Measurements from ENCODE around the gene PLA2G6.

The PLA2G6 gene

DNA sequence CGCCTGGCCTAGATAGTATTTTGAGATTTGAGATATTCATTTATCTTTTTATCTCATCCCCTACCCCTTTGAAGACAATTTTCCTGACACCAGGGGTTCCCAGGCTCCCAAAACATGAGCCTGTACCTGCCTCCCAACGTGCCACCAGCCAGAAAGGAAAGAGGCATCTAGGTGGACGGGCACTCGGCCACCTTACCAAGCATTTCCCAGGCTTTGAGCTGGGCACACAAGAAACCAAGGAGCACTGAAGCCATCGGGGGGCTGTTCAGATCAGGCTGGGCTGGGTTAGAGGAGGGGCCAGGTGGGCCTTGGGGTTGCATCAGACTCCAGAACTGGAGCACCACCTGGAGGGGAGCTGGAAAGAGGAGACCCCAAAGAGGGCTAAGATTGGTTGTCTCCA, 42.7 kb downstream of the PLA2G6 start:
- ATAC-seq = no peak
- no peak for DNase-seq
- Mint-ChIP-seq H3K4me1 (peaks cover 10% of the 10 kb centered on the region), H3K27ac (peak overlapping the region in 1 of 2 donors; percentile 66), H3K27me3 (no peaks in the 10 kb centered on the region), H3K9me3 (no peaks in the 10 kb centered on the region), H3K4me3 (no peak overlapping the region)

DNA sequence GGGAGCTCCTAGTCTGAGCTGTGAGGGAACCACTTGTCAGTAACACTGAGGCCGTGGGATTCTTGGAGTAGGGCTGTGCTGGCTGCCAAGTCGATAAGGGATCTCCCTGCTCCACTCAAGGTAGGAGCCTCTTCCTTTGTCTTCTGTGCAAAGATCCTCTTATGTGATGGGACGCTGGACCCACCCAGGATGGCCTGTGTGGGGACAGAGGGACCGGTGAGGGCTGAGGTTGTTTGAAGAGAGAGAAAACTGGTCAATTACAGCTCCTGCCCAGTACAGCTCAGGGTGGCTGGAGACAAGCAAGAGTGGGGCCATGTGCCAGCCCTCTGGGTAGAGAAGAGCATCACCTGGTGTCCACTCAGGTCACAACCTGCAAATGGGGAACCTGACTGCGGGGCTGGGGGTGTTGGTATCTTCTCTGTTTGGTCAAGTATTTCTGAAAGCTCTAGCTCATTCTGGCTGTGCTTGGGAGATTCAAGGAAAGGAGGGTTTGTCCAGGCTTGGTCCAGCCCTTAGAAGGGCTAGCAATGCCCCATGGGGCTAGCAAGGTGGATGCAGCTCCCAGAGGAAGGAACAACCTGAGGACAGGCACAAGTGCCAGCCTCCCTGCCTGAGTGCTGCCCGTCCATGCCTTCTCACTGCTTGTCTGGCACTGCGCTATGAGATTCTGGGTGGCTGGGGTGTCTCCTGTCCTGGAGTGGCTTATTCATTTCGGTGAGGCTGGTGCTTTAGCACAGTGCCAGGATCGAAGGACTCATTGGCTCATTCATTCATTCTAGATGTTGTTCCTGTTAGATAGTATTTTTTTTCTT, 43.5 kb downstream of the PLA2G6 start:
- ATAC-seq = no peak
- no peak overlapping the region for H3K27ac Mint-ChIP-seq
- peaks cover 1% of the 10 kb centered on the region for H3K4me1 Mint-ChIP-seq
- DNase-seq = no peak
- no peak overlapping the region for H3K4me3 Mint-ChIP-seq
- no peaks in the 10 kb centered on the region for H3K27me3 Mint-ChIP-seq
- H3K9me3 Mint-ChIP-seq = no peaks in the 10 kb centered on the region

DNA sequence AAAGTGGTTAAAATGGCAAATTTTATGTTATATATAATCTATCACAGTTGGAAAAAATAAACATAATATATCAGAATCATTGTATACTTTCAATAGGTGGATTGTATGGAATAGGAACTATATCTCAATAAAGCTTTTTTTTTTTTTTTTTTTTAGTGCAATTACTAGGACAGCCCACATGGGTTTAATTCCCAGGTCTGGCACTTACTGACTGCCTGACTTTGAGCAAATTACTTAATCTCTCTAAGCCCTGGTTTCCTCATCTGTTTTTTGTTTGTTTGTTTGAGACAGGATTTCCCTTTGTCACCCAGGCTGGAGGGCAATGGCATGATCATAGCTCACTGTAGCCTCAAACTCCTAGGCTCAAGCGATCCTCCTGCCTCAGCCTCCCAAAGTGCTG, 45.0 kb downstream of the PLA2G6 start:
- H3K27me3 Mint-ChIP-seq = no peaks in the 10 kb centered on the region
- DNase-seq (no peak), ATAC-seq (no peak)
- peak overlapping the region in 1 of 2 donors; percentile 7 for H3K27ac Mint-ChIP-seq
- H3K4me3 Mint-ChIP-seq = no peak overlapping the region
- no peaks in the 10 kb centered on the region for H3K9me3 Mint-ChIP-seq
- no peaks in the 10 kb centered on the region for H3K4me1 Mint-ChIP-seq

DNA sequence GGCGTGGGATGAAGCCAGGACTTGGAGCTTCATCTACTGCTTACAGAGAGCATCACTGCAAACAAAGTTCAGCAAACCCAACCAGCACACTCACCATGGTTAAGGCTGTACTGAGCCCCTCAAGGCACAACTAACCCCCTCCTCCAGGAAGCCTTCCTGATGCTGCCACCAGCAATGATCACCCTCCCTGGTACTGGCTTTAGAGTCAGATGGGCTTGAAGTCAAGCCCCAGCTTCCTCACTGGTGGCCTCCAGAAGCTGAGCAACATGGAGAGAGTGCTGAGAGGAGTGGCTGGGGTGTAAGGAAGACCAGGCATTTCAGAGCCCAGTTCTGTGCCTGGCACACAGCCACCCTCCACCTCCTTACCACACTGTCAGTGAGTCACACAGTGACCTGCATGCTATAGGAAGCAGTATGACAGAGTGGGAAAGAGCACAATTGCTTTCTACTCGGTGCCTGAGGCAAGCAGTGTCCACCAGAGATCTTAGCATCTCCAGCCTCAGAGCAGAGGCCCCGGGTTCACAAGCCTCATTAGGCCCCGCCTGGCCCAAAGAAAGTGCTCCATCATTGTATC, 46.4 kb downstream of the PLA2G6 start:
- peak overlapping the region in 1 of 2 donors; percentile 63 for H3K27ac Mint-ChIP-seq
- no peaks in the 10 kb centered on the region for H3K27me3 Mint-ChIP-seq
- no peaks in the 10 kb centered on the region for H3K9me3 Mint-ChIP-seq
- no peak for DNase-seq
- H3K4me1 Mint-ChIP-seq = no peaks in the 10 kb centered on the region
- peak; percentile 56 for ATAC-seq
- no peak overlapping the region for H3K4me3 Mint-ChIP-seq

DNA sequence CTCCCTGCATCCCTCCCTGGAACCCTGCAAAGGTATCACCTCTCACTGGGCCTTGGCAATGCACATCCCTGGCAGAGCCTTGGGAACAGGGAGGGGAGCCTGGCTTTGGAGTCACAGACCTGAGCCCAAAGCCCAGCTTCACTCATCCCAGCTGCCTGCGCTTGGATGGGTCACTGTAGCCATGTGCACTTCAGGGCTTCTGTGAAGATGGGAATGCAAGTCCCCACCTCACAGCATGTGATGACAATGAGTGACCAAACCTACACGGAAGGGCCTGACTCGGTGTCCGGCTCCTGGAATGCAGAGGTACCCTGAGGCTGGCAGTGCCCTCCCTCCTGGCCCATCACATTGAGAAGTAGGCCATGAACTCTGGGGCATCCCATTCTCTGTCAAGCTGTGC, 48.3 kb downstream of the PLA2G6 start:
- no peaks in the 10 kb centered on the region for H3K27me3 Mint-ChIP-seq
- ATAC-seq (no peak), DNase-seq (no peak)
- no peak overlapping the region for H3K4me3 Mint-ChIP-seq
- H3K27ac Mint-ChIP-seq = no peak overlapping the region
- no peaks in the 10 kb centered on the region for H3K4me1 Mint-ChIP-seq
- no peaks in the 10 kb centered on the region for H3K9me3 Mint-ChIP-seq

DNA sequence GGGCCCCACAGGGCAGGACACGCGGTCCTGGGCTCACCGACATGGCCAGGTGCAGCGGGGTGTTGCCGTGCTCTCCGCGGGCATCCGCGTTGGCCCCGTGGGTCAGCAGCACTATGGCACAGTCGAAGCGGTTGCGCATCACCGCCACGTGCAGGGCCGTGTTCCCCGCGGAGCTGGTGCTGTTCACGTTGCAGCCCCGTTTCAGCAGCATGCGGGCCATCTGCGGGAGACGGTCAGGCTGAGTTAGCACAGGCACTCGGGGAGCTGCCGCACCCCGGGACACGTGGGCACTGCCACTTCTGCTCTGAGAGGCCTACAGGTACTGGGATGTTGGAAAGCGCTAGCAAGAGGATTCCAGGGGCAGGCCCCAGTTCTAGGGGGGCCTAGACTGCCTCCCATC, 48.8 kb downstream of the PLA2G6 start:
- no peaks in the 10 kb centered on the region for H3K27me3 Mint-ChIP-seq
- no peak overlapping the region for H3K27ac Mint-ChIP-seq
- no peaks in the 10 kb centered on the region for H3K9me3 Mint-ChIP-seq
- ATAC-seq (no peak), DNase-seq (no peak)
- no peaks in the 10 kb centered on the region for H3K4me1 Mint-ChIP-seq
- H3K4me3 Mint-ChIP-seq = no peak overlapping the region

DNA sequence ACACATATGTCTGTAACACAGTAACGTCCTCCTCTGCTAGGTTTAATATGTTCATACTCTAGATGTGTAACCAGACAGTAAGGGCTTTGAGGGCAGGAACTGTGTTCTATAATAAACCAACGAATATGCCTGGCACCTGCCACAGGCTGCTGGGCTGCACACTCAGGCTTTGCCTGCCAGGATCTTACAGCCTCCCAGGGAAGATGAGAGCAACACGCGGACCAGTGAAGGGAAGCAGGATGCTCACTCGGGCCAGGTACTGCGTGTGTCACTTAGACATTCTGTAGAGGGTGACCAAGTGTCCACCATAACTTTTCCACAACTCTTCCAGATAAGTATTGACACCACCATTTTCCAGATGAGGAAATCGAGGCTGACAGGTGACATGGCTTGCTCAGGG, 49.5 kb downstream of the PLA2G6 start:
- Mint-ChIP-seq H3K27me3 (no peaks in the 10 kb centered on the region), H3K9me3 (no peaks in the 10 kb centered on the region), H3K27ac (no peak overlapping the region), H3K4me3 (no peak overlapping the region), H3K4me1 (no peaks in the 10 kb centered on the region)
- DNase-seq = no peak
- no peak for ATAC-seq

DNA sequence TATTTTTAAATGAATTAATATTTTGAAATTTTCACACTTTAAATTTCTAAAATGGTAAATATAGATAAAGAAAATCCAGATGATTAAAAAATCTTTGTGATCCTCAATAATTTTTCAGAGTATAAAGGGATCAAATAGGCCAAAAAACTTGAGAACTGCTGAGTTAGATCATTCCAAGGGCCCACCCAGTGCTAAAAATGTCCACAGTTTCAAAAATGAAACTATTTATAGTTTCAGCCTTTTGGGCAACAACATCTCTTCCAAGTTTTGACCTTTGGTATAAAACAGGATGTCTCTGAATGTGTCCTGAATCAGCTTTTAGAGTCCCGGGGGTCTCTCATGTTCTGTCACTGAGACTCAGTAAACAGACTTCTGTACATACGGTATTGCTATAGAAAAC, 50.2 kb downstream of the PLA2G6 start:
- H3K9me3 Mint-ChIP-seq = no peaks in the 10 kb centered on the region
- no peaks in the 10 kb centered on the region for H3K4me1 Mint-ChIP-seq
- H3K4me3 Mint-ChIP-seq = no peak overlapping the region
- ATAC-seq (no peak), DNase-seq (no peak)
- no peaks in the 10 kb centered on the region for H3K27me3 Mint-ChIP-seq
- H3K27ac Mint-ChIP-seq = no peak overlapping the region

DNA sequence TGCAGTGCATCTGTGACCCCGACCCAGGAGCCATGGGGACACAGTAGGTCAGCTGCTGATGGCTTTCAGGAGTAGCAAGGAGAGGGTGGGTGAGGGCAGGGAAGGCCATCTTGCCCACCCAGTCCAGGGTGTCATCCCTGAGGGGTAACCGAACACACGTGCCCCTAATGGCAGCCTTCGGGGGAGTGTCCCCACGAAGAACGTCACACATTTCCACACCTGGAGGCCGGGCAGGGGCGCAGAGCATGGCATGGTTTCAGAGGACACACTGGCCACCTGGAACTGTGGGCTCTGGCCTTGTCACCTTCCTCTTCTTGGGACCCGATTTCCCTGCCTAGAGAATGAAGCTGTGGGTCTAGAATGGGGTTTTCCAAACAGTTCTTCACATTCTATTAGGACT, 51.8 kb downstream of the PLA2G6 start:
- Mint-ChIP-seq H3K4me3 (no peak overlapping the region), H3K9me3 (no peaks in the 10 kb centered on the region), H3K27ac (no peak overlapping the region), H3K27me3 (no peaks in the 10 kb centered on the region), H3K4me1 (no peaks in the 10 kb centered on the region)
- DNase-seq (no peak), ATAC-seq (no peak)

DNA sequence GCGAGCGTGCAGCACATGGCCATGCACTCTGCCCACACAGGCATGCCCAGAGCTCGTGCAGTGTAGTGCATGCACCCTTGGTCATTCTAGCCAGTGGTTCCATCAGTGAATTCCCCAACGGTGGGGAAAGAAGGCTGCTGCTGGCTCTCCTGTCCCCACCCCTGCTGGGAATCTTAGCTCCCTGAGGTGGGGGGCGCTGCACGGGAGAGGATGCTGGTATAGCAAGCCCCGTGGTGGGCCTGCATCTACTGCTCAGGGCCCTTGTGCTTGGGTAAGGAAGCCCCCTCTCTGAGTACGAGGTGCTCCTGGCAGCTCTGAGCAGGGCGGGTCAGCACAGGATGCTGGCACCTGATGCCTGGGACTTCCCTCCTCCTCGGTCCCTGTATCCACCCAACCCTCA, 52.6 kb downstream of the PLA2G6 start:
- DNase-seq (no peak), ATAC-seq (no peak)
- Mint-ChIP-seq H3K4me1 (peaks cover 5% of the 10 kb centered on the region), H3K9me3 (no peaks in the 10 kb centered on the region), H3K27me3 (no peaks in the 10 kb centered on the region), H3K27ac (no peak overlapping the region), H3K4me3 (no peak overlapping the region)

DNA sequence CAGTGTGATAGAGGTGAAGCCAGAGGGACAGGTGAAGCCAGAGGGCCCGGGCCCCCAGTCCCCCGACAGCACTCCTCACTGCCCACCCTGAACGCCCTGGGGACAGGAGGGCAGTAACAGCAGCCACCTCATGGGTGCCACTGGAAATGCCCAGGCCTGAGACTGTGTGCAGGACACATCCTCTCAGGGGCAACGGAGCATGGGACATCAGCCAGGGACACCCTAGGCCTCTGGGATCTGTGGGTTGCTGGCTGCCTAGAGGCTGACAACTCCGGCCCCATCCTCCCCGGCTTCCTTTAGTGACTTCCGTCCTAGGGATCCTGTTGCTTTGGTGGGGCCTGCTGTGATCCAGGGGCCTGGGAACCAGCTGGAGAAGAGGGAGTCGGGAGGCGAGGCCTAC, 53.8 kb downstream of the PLA2G6 start:
- DNase-seq = no peak
- Mint-ChIP-seq H3K27ac (peak overlapping the region in 1 of 2 donors; percentile 52), H3K9me3 (no peaks in the 10 kb centered on the region), H3K4me1 (peaks cover 5% of the 10 kb centered on the region), H3K27me3 (no peaks in the 10 kb centered on the region), H3K4me3 (no peak overlapping the region)
- ATAC-seq = no peak

DNA sequence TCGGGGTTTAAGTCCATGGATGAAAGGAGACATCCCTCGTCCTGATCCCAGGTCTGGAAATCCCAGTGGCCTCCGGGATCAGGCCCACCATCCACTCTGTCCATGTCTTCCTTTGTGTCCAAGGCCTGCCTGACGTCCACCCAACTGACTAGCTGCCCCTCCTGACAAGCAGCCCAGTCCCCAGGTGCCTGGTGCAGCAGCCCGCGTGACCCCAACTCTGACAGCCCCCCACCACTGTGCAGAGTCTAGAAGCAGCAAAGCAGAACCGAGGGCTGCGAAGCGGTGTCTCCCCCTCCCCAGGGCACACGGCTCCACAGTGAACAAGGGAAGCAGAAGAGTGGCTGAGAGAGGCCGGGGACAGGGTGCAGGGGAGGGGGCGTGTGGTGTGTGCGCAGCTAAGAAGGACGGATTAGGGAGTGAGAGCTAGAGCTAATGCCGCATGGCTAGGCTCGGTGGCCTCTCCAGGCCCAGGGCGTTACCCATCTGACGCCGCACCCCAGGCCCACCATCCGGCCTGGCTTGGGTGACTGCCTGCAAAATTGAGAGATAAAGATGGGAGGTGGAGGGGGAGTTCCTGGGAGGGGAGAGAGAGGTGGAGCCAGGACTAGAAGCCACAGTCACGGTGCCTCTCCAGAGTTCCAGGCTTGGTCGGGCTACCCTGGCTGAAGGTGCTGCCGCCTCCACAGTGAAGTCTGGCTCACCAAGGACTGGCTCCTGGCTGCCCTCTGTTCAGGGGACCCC, 54.5 kb downstream of the PLA2G6 start:
- H3K27ac Mint-ChIP-seq = peak overlapping the region in 1 of 2 donors; percentile 21
- no peaks in the 10 kb centered on the region for H3K9me3 Mint-ChIP-seq
- no peaks in the 10 kb centered on the region for H3K27me3 Mint-ChIP-seq
- no peak for ATAC-seq
- no peak overlapping the region for H3K4me3 Mint-ChIP-seq
- peaks cover 12% of the 10 kb centered on the region for H3K4me1 Mint-ChIP-seq
- DNase-seq = no peak

DNA sequence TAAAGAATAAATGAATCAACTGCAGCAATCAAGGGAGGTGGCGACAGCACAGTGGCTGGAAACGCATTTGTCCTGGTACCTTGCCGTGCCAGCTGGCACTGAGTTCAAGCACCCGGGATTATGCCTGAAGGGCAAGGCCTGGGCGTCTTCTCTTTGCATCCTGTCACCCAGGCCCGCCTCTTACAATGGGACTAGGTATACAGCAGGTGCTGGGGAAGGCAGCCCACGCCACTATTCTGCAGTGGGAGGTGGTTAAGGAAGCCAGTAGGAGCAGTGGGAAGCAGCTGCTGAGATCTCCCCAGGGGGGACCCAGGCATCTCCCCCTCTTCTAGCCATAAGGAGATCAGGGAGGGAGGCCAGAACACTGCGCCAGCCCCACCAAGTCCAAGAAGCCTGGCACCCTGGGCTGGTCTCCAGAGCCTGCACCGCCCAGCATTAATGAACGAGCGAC, 55.9 kb downstream of the PLA2G6 start:
- DNase-seq (no peak), ATAC-seq (no peak)
- H3K9me3 Mint-ChIP-seq = no peaks in the 10 kb centered on the region
- H3K4me3 Mint-ChIP-seq = no peak overlapping the region
- H3K27ac Mint-ChIP-seq = no peak overlapping the region
- no peaks in the 10 kb centered on the region for H3K27me3 Mint-ChIP-seq
- H3K4me1 Mint-ChIP-seq = peaks cover 14% of the 10 kb centered on the region

DNA sequence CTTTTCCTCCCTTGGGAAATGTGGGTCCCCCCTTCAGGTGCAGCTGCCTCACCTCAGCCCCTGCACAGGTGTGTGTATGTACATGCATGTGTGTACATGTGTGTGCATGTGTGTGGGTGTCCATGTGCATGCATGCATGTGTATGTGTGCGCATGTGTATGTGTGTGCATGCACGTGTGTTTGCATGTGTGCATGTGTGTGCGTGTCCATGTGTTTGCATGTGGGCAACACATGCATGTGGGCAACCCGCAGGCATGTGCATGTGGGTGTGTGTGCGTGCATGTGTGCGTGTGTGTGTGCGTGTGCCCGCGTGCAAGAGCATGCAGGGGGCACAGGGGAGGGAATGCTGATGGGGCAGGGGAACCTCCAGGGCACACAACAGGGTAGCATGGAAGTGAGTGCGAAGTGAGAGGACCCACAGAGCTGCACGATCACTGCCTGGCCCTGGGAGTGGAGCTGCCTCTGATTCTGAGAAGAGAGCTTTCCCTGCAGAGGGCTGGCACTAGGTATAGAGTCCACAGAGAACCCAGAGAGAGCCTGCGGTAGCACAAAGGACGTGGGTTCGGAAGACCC, 56.5 kb downstream of the PLA2G6 start:
- no peak for ATAC-seq
- no peak overlapping the region for H3K27ac Mint-ChIP-seq

DNA sequence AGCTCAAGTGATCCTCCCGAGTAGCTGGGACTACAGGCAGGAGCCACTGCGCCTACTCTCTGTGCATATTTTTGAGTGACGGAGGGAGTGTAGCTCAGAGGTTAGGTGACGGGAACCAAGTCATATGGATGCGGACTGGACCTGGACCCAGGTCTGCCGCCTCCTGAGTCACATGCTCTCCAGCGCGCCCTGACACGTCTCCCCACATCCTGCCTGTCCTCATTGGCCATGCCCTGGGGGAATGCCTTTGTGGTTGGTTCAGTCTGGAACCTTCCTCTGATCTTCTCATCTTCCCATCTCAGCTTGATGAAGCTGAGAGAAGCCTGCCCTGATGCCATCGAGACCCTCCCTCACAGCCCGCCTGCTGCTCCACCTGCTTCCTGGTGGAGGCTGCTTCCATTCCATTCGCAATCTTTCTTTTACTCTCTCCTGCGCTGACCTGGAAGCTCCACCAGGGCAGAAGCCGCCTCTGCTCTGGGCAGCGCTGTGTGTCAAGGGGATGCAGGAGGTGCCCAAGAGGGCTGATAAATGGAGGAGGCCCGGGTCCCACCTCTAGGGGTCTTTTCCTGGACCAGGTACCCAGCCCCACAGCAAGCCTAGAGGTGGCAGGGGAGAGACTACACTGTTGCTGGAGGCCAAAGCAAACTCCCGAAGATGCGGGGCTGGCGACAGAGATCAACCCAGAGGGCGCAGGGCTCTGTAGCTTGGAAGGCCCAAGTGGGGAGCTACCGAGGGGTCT, 57.2 kb downstream of the PLA2G6 start:
- H3K27ac Mint-ChIP-seq = peak overlapping the region; percentile 30 to 66
- H3K4me1 Mint-ChIP-seq = peaks cover 14% of the 10 kb centered on the region
- no peak for ATAC-seq
- no peak overlapping the region for H3K4me3 Mint-ChIP-seq
- no peaks in the 10 kb centered on the region for H3K9me3 Mint-ChIP-seq
- DNase-seq = no peak
- no peaks in the 10 kb centered on the region for H3K27me3 Mint-ChIP-seq

More for the DNA sequence above, 56.5 kb downstream of the PLA2G6 start:
- H3K4me1 Mint-ChIP-seq = peaks cover 14% of the 10 kb centered on the region
- H3K4me3 Mint-ChIP-seq = no peak overlapping the region
- no peaks in the 10 kb centered on the region for H3K27me3 Mint-ChIP-seq
- DNase-seq = no peak
- no peaks in the 10 kb centered on the region for H3K9me3 Mint-ChIP-seq

Measured in stimulated activated naive CD8-positive, alpha-beta T cell treated with anti-CD3 and anti-CD28 coated beads, Interleukin-15, amount 100 ng/mL, for 72 hours (primary cell).